ENCODE results near the gene PSEN2.

The PSEN2 gene

GRCh38 chr1:226942392-226942791, 72.0 kb downstream of the PSEN2 start:
- TF ChIP-seq EGR1 (IDR thresholded peaks at IDR 0.05): no peak
- TF ChIP-seq MAX (IDR thresholded peaks at IDR 0.05): no peak
- no peak for TF ChIP-seq YY1 (IDR thresholded peaks at IDR 0.05; ENCODE audit: low read depth)
- TF ChIP-seq REST (IDR thresholded peaks at IDR 0.05; ENCODE audit: low read depth): no peak
- TF ChIP-seq RAD21 (IDR thresholded peaks at IDR 0.05; ENCODE audit: low read depth): no peak
- TF ChIP-seq USF1 (IDR thresholded peaks at IDR 0.05): no peak
- TF ChIP-seq ZBTB7A (IDR thresholded peaks at IDR 0.05; ENCODE audit: low read depth): no peak
- no peak for TF ChIP-seq FOXM1 (IDR thresholded peaks at IDR 0.05; ENCODE audit: borderline replicate concordance, low read depth)
- no peak for TF ChIP-seq TAF1 (IDR thresholded peaks at IDR 0.05; ENCODE audit: low read depth)
- TF ChIP-seq CEBPB (IDR thresholded peaks at IDR 0.05): no peak
- TF ChIP-seq NFIC (IDR thresholded peaks at IDR 0.05): no peak
- TF ChIP-seq TCF12 (IDR thresholded peaks at IDR 0.05; ENCODE audit: low read depth): no peak
- no peak for TF ChIP-seq TEAD4 (IDR thresholded peaks at IDR 0.05)
- TF ChIP-seq EP300 (IDR thresholded peaks at IDR 0.05; ENCODE audit: borderline replicate concordance): no peak
- no peak for TF ChIP-seq CREB1 (IDR thresholded peaks at IDR 0.05; ENCODE audit: low read depth)

- no peak for TF ChIP-seq TAF1 (IDR thresholded peaks at IDR 0.05; ENCODE audit: low read depth)
- TF ChIP-seq ZBTB7A (IDR thresholded peaks at IDR 0.05; ENCODE audit: low read depth): no peak
- no peak for TF ChIP-seq EP300 (IDR thresholded peaks at IDR 0.05; ENCODE audit: borderline replicate concordance)
- no peak for TF ChIP-seq FOXM1 (IDR thresholded peaks at IDR 0.05; ENCODE audit: borderline replicate concordance, low read depth)
- no peak for TF ChIP-seq TEAD4 (IDR thresholded peaks at IDR 0.05)
- TF ChIP-seq CEBPB (IDR thresholded peaks at IDR 0.05): no peak
- TF ChIP-seq USF1 (IDR thresholded peaks at IDR 0.05): no peak
- TF ChIP-seq EGR1 (IDR thresholded peaks at IDR 0.05): no peak
- TF ChIP-seq RAD21 (IDR thresholded peaks at IDR 0.05; ENCODE audit: low read depth): no peak
These were observed 72.7 kb downstream of the PSEN2 start for GRCh38 chr1:226943156-226943555.

GRCh38 chr1:226943927-226944326, 73.5 kb downstream of the PSEN2 start:
- TF ChIP-seq CEBPB (IDR thresholded peaks at IDR 0.05) (no peak), TCF12 (IDR thresholded peaks at IDR 0.05; ENCODE audit: low read depth) (no peak), ZBTB7A (IDR thresholded peaks at IDR 0.05; ENCODE audit: low read depth) (no peak), YY1 (IDR thresholded peaks at IDR 0.05; ENCODE audit: low read depth) (no peak), TEAD4 (IDR thresholded peaks at IDR 0.05) (no peak), NFIC (IDR thresholded peaks at IDR 0.05) (no peak), CREB1 (IDR thresholded peaks at IDR 0.05; ENCODE audit: low read depth) (no peak)

GRCh38 chr1:226945106-226945857, 74.9 kb downstream of the PSEN2 start:
- no peak for TF ChIP-seq REST (IDR thresholded peaks at IDR 0.05; ENCODE audit: low read depth)
- no peak for TF ChIP-seq FOXM1 (IDR thresholded peaks at IDR 0.05; ENCODE audit: borderline replicate concordance, low read depth)
- no peak for TF ChIP-seq CEBPB (IDR thresholded peaks at IDR 0.05)
